HG03442 (cell line): ENCODE measurements around the gene RFX8.
"Not testable (repeated sequence)": the region's sequence is repeated elsewhere in the genome, so short reads cannot be mapped to it uniquely, and the experiment has no call there.

Experiments used
- ATAC-seq: cut with Tn5 transposase; IDR thresholded peaks from one replicate; pipeline ENCODE4 v1.9.1; 2021; ENCODE audit warnings: mild to moderate bottlenecking, moderate library complexity; ENCODE audit not compliant: unreplicated experiment

RFX8 gene

GRCh38 chr2:101486994-101487393, 12.1 kb upstream of the RFX8 start:
- no peak for ATAC-seq

GRCh38 chr2:101486258-101486701, 11.4 kb upstream of the RFX8 start:
- ATAC-seq: no peak

- no peak for ATAC-seq
Observed at GRCh38 chr2:101485856-101486255, 10.9 kb upstream of the RFX8 start.

GRCh38 chr2:101480764-101481163, 5.9 kb upstream of the RFX8 start:
- no peak for ATAC-seq

- no peak for ATAC-seq
Observed at GRCh38 chr2:101479810-101480209, 4.9 kb upstream of the RFX8 start.

GRCh38 chr2:101479328-101479727, 4.4 kb upstream of the RFX8 start:
- ATAC-seq: no peak

- ATAC-seq: no peak
Observed at GRCh38 chr2:101478181-101479001, 3.5 kb upstream of the RFX8 start.

- ATAC-seq: no peak
Observed at GRCh38 chr2:101477556-101477955, 2.6 kb upstream of the RFX8 start.

- ATAC-seq: no peak
Observed at GRCh38 chr2:101476605-101477208, 1.8 kb upstream of the RFX8 start.

- no peak for ATAC-seq
Observed at GRCh38 chr2:101473911-101474701, 806 bp downstream of the RFX8 start.

- ATAC-seq: no peak
Observed at GRCh38 chr2:101473591-101473910, 1.4 kb downstream of the RFX8 start.

- ATAC-seq: no peak
Observed at GRCh38 chr2:101469863-101470262, 5.0 kb downstream of the RFX8 start.

GRCh38 chr2:101467306-101467705, 7.6 kb downstream of the RFX8 start:
- ATAC-seq: no peak

GRCh38 chr2:101466426-101466825, 8.5 kb downstream of the RFX8 start:
- ATAC-seq: no peak

GRCh38 chr2:101464841-101465240, 10.1 kb downstream of the RFX8 start:
- no peak for ATAC-seq

GRCh38 chr2:101463911-101464641, 10.8 kb downstream of the RFX8 start:
- ATAC-seq: no peak

- no peak for ATAC-seq
Observed at GRCh38 chr2:101463421-101463820, 11.5 kb downstream of the RFX8 start.

GRCh38 chr2:101461381-101461780, 13.5 kb downstream of the RFX8 start:
- ATAC-seq: no peak

- not testable (repeated sequence) for ATAC-seq
Observed at GRCh38 chr2:101454408-101454807, 20.5 kb downstream of the RFX8 start.

GRCh38 chr2:101450965-101451364, 23.9 kb downstream of the RFX8 start:
- no peak for ATAC-seq

- ATAC-seq: no peak
Observed at GRCh38 chr2:101446869-101447268, 28.0 kb downstream of the RFX8 start.
